IPS DF 19.7 (cell line): Measurements from ENCODE around the gene CHIA.

Experiments used
- DNase-seq: peaks from one replicate; pipeline ENCODE4 v3.0.0-alpha.2; 2013; ENCODE audit warnings: low read depth, low spot score

CHIA gene

DNA sequence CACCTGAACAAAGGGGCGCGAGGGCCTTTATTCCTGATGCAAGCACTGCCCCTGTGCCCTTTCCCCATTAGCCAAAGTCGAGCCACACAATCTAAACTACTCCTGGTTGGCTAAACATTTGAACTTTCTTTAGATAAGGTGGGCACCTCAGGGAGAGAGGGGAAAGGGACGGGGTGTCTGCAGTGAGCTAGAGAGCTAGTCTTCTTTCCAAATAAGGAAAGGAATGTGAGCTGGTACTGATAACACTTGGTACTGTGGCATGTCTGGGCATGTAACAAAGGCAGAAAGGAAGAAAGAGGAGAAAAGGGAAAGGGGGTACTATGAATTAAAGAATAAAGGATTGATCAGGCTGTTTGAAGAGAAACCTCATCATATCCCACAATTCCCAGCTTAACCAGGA lies 74.0 kb downstream of the CHIA start:
- DNase-seq, result peak; percentile 15

DNA sequence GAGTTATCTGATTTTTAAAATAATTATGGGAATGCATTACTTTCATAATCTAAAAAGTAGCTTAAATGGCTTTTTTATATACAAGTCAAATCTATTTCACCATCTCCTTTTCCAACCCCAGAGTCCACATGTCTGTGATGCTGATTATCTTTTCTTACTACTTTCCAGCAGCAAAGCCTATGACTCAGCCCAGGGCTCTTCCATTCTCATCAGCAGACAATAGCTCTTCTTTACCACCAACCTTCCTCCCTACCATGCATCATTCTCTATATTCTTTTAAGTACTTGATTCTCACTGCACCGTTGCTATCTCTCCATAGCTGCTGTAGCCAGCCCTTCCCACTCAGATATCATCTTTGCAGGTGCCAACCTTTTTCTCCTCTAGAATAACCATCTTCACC lies 75.6 kb downstream of the CHIA start:
- DNase-seq, result no peak

DNA sequence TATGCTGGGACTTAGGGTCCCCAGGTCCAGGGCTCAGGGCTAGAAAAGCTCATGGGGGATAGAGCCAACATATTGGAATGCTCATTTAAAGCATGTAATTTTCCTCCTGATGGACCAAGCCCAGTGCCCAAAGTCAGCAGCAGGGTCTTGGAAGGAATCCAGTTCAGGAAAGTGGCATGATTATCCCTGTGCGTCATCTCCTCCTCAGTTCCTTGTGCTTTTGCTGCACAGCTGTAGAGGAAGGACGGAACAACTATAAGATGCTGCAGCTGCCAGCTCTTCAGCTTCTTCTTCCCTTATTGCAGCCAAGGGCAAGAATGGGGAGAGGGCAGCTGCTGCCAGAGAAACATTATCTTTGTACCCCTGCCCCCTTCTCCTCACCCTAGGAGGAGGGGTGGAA lies 78.5 kb downstream of the CHIA start:
- no peak for DNase-seq

DNA sequence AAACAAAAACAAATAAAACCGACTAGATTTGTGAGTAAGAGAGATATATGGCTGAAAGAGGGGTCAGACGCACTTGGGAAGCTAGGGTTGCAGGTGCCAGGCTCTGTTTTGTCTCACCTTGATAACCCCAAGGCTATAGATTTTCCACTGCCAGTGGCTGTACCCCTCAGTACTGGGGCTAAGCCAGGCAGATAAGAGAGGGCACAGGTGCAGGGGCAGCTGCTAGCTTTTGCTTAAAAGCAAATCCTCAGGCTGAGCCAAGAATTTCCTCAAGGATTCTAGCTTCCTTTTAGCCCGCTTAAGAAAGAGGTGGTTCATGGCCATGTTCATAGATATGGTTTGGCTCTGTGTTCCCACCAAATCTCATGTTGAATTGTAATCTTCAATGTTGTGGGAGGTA lies 79.0 kb downstream of the CHIA start:
- no peak for DNase-seq
